HG03565 (cell line): ENCODE measurements around the gene BZW2.
"Not testable (repeated sequence)": the region's sequence is repeated elsewhere in the genome, so short reads cannot be mapped to it uniquely, and the experiment has no call there.

Source experiments
- ATAC-seq: cut with Tn5 transposase; IDR thresholded peaks from one replicate; pipeline ENCODE4 v1.9.1; 2021; ENCODE audit warnings: mild to moderate bottlenecking, moderate library complexity; ENCODE audit not compliant: unreplicated experiment

Gene BZW2

GRCh38 chr7:16670021-16670420 lies 24.0 kb downstream of the BZW2 start:
- no peak for ATAC-seq

GRCh38 chr7:16670731-16671344 lies 24.9 kb downstream of the BZW2 start:
- ATAC-seq = no peak

- ATAC-seq = no peak
These were observed 25.8 kb downstream of the BZW2 start for GRCh38 chr7:16671811-16672210.

- ATAC-seq = no peak
These were observed 29.3 kb downstream of the BZW2 start for GRCh38 chr7:16675277-16675676.

- no peak for ATAC-seq
These were observed 32.1 kb downstream of the BZW2 start for GRCh38 chr7:16677978-16678494.

GRCh38 chr7:16678645-16679566 lies 32.9 kb downstream of the BZW2 start:
- ATAC-seq = not testable (repeated sequence)

- ATAC-seq = no peak
These were observed 39.0 kb downstream of the BZW2 start for GRCh38 chr7:16684935-16685334.

GRCh38 chr7:16685535-16685934 lies 39.6 kb downstream of the BZW2 start:
- no peak for ATAC-seq

GRCh38 chr7:16688249-16688648 lies 42.3 kb downstream of the BZW2 start:
- ATAC-seq = no peak

- no peak for ATAC-seq
These were observed 45.3 kb downstream of the BZW2 start for GRCh38 chr7:16691241-16691640.

- no peak for ATAC-seq
These were observed 47.8 kb downstream of the BZW2 start for GRCh38 chr7:16693601-16694318.

- no peak for ATAC-seq
These were observed 48.8 kb downstream of the BZW2 start for GRCh38 chr7:16694806-16695205.

GRCh38 chr7:16695621-16696237 lies 49.7 kb downstream of the BZW2 start:
- ATAC-seq = peak; percentile 54

- ATAC-seq = no peak
These were observed 51.7 kb downstream of the BZW2 start for GRCh38 chr7:16697507-16698199.

GRCh38 chr7:16698200-16698905 lies 52.4 kb downstream of the BZW2 start:
- ATAC-seq = no peak

- no peak for ATAC-seq
These were observed 56.5 kb downstream of the BZW2 start for GRCh38 chr7:16702441-16702840.

GRCh38 chr7:16708511-16708910 lies 62.5 kb downstream of the BZW2 start:
- no peak for ATAC-seq

GRCh38 chr7:16708980-16709379 lies 63.0 kb downstream of the BZW2 start:
- no peak for ATAC-seq

GRCh38 chr7:16710651-16711050 lies 64.7 kb downstream of the BZW2 start:
- no peak for ATAC-seq

- peak; percentile 36 for ATAC-seq
These were observed 65.7 kb downstream of the BZW2 start for GRCh38 chr7:16711730-16712129.
